Measurements from ENCODE around the gene S100A1. TPM values are rescaled to one million over a fixed set of nuclear protein-coding genes. Genes with fewer than 3 reads are reported as not detected.
"Not testable (repeated sequence)": the region's sequence is repeated elsewhere in the genome, so short reads cannot be mapped to it uniquely, and the experiment has no call there.

S100A1 gene
- total RNA-seq, 1 donor from 2014 or later, result 0.24 TPM

GRCh38 chr1:153652805-153653500 is 24.7 kb downstream of the S100A1 start:
- no peak for DNase-seq (ENCODE audit: low spot score)

DNA sequence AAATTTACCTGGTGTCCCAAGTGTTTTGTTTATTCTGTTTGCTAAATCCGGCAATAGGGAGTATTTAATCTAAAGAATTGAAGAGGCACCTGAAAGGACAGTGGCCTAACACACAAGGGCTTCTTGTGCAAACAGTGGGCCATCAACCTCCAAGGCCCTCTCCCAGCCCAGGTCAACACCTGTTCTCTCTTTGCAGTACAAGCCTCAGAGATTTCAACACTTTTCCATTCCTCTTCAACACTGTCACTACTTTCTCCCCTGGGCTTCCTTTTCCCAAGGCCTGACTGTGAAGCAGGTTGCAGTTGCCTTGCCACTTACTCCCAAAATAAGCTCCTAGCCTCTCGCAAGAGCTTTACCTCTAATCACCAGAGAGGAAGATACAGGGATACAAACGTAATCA is 27.1 kb downstream of the S100A1 start:
- no peak for DNase-seq (ENCODE audit: low spot score)

DNA sequence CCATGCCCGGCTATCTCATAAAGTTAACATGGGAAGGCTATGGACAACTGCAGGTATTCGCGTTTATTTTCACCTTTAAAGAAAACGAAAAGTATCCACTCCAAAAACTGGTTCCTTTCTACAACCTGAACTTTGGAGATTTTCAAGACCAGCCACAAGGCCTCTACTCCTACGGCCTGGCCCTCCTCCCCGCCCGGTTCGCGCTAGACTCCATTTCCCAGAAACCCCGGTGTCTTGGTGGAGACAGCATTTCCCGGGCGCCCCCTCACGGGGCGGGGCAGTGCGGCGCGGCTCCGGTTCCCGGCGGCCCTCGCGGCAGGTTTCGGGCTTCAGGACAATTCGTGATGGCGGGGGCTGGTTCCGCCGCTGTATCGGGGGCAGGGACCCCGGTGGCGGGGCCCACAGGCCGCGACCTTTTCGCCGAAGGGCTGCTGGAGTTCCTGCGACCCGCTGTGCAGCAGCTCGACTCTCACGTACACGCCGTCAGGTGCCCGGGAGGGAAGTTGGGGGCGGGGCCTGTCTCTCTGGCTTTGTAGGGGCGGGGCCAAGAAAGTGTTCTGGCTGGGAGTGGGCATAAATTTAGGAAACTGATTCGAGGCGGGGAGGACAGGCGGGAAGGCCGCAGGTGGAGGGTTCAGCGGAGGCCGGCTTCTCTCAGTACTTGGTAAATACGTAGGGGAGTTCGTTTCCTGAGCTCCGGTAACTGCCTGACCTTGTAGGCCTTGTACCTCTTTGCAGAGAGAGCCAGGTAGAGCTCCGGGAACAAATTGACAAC is 30.4 kb downstream of the S100A1 start, which contains the start of gene SNAPIN:
Gene SNAPIN, plus strand, starts transcription at position 304 of the 775 bp plus-strand sequence. Its CDS starts 41 bp downstream, at position 345.
- peak; percentile 97 for DNase-seq (ENCODE audit: low spot score)

GRCh38 chr1:153659175-153659534 is 30.9 kb downstream of the S100A1 start:
- DNase-seq (ENCODE audit: low spot score), result no peak

DNA sequence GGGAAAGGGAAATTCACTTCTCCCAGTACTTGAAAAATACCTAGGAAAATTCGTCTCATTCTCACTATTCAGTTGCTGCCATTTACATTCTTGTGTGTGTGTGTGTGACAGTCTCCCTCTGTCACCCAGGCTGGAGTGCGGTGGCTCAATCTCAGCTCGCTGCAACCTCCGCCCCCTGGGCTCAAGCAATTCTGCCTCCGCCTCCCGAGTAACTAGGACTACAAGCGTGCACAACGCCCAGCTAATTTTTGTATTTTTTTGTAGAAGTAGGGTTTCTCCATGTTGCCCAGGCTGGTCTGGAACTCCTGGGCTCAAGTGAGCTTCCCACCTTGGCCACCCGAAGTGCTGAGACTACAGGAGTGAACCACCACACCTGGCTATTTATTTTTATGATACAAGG is 31.4 kb downstream of the S100A1 start:
- DNase-seq (ENCODE audit: low spot score), result no peak

DNA sequence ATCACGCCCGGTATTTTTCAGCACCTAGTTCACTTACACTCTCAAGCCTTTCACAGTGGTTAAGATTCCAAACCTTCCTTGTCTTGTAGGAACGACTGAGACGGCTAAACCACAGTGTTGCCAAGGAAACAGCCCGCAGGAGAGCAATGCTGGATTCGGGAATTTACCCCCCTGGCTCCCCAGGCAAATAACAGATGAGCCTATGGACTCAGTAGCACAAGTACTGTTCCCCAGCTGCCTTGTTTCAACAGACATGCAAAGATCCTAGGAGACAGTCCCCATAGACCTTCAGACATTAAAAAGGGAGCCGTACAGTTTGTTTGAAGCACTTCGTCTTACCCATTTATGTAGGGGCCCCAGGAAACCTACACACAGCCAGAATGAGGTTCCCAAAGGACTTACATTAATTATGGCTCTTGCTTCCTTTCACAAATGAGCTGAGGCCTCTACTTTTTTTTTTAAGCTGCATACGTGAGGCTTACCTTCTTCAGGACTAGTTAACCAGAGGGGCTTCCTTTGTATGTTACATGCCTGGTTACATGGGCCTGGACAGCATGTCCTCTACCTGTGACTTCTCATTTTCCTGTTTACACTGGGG is 33.0 kb downstream of the S100A1 start:
- no peak for DNase-seq (ENCODE audit: low spot score)

DNA sequence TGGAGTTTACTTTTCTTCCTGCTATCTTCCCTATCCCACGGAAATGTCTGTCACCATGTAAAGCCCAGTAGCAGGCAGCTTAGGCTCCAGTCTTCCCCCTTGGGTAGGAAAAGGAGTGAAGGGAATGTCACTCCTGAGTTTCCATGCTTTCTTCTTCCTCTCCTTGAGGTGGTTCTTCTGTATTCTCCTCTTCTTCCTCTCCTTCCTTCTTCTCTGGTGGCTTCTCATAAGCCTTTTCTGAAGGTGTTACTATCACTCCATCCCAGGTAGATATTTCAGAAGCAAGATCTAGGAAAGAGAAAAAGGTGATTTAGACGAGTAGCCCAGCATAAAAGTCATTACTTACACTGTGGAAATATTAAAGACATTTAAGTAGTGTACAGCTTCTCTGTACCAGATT is 34.0 kb downstream of the S100A1 start:
- DNase-seq (ENCODE audit: low spot score), result no peak

DNA sequence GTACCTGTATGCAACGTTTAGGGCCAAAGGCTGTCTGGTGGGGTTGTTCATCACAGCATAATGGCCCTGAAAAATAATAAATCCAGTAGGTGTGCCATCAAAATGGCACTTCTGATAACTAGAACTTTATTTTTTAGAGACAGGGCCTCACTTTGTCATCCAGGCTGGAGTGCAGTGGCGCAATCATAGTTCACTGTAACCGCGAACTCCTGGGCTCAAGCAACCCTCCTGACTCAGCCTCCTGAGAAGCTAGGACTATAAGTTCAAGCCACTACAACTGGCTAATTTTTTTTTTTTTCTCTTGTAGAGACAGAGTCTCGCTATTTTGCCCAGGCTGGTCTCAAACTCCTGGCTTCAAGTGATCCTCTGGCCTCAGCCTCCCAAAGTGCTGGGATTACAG is 35.0 kb downstream of the S100A1 start:
- no peak for DNase-seq (ENCODE audit: low spot score)

DNA sequence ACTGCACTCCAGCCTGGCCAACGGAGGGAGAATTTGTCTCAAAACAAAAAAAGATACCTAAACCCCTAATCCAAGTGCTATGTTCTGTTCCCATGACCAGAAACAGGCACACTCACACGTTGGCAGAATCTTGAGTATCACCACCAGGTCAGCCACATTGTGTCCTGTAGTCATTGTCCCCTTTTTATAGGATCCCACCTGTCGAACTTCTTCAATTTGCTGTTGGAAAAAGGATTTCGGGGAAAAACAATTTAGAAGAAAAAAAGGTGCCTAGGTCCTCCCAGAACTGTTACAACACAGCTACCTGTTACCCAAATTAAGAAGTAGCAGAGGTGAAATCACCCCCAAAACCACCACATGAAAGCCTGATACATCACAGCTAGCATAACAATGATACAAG is 39.2 kb downstream of the S100A1 start:
- no peak for DNase-seq (ENCODE audit: low spot score)

GRCh38 chr1:153668672-153669071 is 40.4 kb downstream of the S100A1 start:
- DNase-seq (ENCODE audit: low spot score), result not testable (repeated sequence)

GRCh38 chr1:153669606-153670005 is 41.4 kb downstream of the S100A1 start:
- DNase-seq (ENCODE audit: low spot score), result no peak

- DNase-seq (ENCODE audit: low spot score), result peak; percentile 22
Measured at GRCh38 chr1:153670257-153670858, 42.1 kb downstream of the S100A1 start.

DNA sequence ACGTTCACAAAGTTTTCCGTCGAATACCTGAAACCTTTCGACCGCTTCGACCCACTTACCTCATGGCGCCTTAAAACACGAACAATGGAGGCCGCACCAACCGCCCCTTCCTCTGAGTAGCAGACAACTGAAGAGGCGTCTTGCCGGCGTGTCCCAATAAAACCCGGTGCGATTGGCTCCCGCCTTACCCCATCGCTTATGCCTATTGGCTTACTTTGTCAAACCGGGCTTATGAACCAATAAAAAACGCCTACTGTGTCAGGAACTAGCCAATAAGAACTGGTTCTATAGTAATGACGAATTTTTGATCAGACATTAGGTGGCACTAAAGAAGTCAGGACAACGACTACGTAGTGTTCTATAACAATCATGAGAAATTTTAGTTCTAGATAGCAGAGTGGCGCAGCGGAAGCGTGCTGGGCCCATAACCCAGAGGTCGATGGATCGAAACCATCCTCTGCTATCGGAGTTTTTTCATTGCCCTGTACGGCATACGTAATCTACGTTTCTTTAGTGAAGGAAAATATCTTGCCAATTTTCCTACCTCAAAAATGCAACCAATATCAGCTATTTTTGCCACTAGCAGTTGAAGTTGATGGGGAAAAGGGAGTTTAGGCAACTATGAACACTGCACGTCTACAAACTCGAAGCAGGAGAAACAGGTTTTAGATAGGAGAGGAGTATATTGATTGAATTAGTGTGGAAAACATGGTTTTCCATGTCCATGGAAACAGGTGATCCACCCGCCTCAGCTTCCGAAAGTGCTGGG is 42.8 kb downstream of the S100A1 start, which contains the start of gene ILF2:
Gene ILF2, minus strand, starts transcription at position 135 of the 769 bp plus-strand sequence. Its CDS starts 71 bp downstream, at position 64.
- peak; percentile 100 for DNase-seq (ENCODE audit: low spot score)

GRCh38 chr1:153671628-153672353 is 43.6 kb downstream of the S100A1 start:
- not testable (repeated sequence) for DNase-seq (ENCODE audit: low spot score)

- DNase-seq (ENCODE audit: low spot score), result no peak
Measured at GRCh38 chr1:153673511-153673910, 45.3 kb downstream of the S100A1 start.

DNA sequence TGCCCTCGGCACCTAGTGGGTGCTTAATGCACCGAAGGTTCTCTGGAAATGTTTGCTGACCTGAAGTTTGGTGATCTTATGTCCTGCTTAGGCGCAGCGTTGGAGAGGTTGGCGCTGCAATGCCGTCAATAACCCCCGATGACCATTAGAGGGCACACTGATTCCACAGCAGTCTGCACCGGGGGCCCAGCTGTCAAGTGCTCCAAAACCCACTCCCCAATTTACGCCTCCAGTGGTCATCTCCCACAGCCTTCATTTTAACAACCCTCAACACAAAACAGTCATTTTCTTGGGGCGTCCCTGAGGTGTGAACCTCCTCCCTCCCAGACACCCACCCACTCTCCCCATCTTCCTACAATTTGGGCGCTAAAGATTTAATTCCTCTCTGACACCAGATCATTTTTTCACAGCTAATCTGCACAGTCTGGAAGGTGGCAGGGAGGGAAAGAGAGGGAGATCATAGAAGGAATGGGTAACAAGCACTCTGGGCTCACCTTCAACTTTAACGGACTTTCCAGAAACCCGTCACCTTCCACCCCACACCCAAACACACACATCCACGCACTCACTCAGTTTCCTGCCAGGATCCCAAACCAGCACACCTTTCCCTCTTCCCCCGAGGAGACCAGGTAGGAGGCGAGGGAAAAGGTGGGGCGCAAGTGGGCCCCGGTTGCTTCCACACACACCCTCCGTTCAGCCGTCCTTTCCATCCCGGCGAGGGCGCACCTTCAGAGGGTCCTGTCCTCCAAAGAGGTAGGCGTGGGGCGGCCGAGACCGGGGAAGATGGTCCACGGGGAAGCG is 49.7 kb downstream of the S100A1 start:
- peak; percentile 52 for DNase-seq (ENCODE audit: low spot score)

GRCh38 chr1:153678519-153679336 is 50.5 kb downstream of the S100A1 start, which contains the start of gene NPR1:
Gene NPR1 (plus strand): TSS chr1:153678688. CDS start chr1:153679109, 421 bp downstream.
- peak; percentile 54 for DNase-seq (ENCODE audit: low spot score)

GRCh38 chr1:153679337-153680119 is 51.3 kb downstream of the S100A1 start:
- no peak for DNase-seq (ENCODE audit: low spot score)
